ENCODE results near the gene FLNA. TPM values are rescaled to one million over a fixed set of nuclear protein-coding genes. Genes with fewer than 3 reads are reported as not detected.

Gene FLNA
- total and polyA plus RNA-seq, 2 donors (not counting 3 experiments of a cell fraction or from before 2014, with no cell fraction given): 658 to 1,474 TPM

DNA sequence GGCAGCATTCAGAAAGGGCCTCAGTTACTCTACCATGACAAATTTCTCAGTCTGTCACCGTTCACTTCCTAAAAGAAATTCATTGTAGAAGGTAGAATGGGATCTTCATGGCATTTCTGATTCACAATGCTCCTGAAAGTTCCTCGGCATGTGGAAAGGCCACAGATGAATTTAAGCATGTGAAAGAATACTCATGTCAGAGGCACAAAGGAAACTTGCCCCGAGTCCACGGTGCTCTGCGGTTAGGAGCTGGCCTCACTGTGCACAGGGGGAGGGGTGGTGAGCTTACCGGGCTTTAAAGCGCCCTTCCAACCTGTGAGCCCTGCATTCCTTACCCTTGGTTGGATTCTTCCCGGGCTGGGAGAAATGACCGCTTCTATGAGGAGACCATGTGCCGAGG lies 69.6 kb downstream of the FLNA start:
- intact Hi-C loops (cut with micrococcal nuclease) (no loop called here), dilution Hi-C loops (cut with MboI; ENCODE audit: extremely low pct_ligation_motif_present, low sequenced_read_pairs) (no loop called here)
- no peaks in the 10 kb centered on the region for H3K9me3 ChIP-seq (replicated peaks; ENCODE audit: control insufficient read depth, insufficient read depth, low read length)
- H3K9me1 ChIP-seq (replicated peaks; ENCODE audit: control insufficient read depth, extremely low read depth, insufficient read depth, low read length): no peaks in the 10 kb centered on the region
- H3K79me2 ChIP-seq (ENCODE audit: control insufficient read depth, insufficient read depth, low read length): no peaks in the 10 kb centered on the region
- no peak overlapping the region for H3K27ac ChIP-seq (ENCODE audit: insufficient read depth, low read depth, low read length)
- no peak overlapping the region for H2AFZ ChIP-seq (ENCODE audit: low read depth, low read length)
- H3K9ac ChIP-seq (replicated peaks; ENCODE audit: extremely low read depth, insufficient read depth, low read length): no peak overlapping the region
- H3K36me3 ChIP-seq (ENCODE audit: control insufficient read depth in 2 of 2, extremely low read depth in 1 of 2, insufficient read depth in 2 of 2, low read length in 2 of 2): no peaks in the 10 kb centered on the region
- TF ChIP-seq, protein P1, sequence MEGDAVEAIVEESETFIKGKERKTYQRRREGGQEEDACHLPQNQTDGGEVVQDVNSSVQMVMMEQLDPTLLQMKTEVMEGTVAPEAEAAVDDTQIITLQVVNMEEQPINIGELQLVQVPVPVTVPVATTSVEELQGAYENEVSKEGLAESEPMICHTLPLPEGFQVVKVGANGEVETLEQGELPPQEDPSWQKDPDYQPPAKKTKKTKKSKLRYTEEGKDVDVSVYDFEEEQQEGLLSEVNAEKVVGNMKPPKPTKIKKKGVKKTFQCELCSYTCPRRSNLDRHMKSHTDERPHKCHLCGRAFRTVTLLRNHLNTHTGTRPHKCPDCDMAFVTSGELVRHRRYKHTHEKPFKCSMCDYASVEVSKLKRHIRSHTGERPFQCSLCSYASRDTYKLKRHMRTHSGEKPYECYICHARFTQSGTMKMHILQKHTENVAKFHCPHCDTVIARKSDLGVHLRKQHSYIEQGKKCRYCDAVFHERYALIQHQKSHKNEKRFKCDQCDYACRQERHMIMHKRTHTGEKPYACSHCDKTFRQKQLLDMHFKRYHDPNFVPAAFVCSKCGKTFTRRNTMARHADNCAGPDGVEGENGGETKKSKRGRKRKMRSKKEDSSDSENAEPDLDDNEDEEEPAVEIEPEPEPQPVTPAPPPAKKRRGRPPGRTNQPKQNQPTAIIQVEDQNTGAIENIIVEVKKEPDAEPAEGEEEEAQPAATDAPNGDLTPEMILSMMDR (IDR thresholded peaks at IDR 0.05; ENCODE audit: extremely low read depth in 1 of 2, insufficient read depth in 1 of 2, low read depth in 1 of 2, low read length in 2 of 2): no peak
- TF ChIP-seq EZH2 (IDR thresholded peaks at IDR 0.05; ENCODE audit: borderline replicate concordance, low read depth, low read length, severe bottlenecking) (no peak), JUN (IDR thresholded peaks at IDR 0.05; ENCODE audit: borderline replicate concordance, insufficient read depth, insufficient read length, low read depth) (no peak), POLR2A (IDR thresholded peaks at IDR 0.05; ENCODE audit: low read depth, low read length) (no peak), MYC (IDR thresholded peaks at IDR 0.05; ENCODE audit: low read depth, low read length) (no peak), FOS (IDR thresholded peaks at IDR 0.05; ENCODE audit: borderline replicate concordance, insufficient read depth, low read length) (no peak), POLR2AphosphoS5 (IDR thresholded peaks at IDR 0.05; ENCODE audit: insufficient read depth, low read depth, low read length) (no peak), GATA2 (IDR thresholded peaks at IDR 0.05; ENCODE audit: insufficient read depth, insufficient read length, low read depth, low read length) (no peak)
- TF ChIP-seq, protein P2, sequence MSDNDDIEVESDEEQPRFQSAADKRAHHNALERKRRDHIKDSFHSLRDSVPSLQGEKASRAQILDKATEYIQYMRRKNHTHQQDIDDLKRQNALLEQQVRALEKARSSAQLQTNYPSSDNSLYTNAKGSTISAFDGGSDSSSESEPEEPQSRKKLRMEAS (IDR thresholded peaks at IDR 0.05; ENCODE audit: insufficient read depth, insufficient read length): no peak
- ChIA-PET CTCF (interaction anchor here (1.0 kb wide), 1 partner anchor 168 kb away, joined by 4 read pairs; no protein-coding TSS in a partner anchor), POLR2A (no interaction called here)
- no peak for DNase-seq (ENCODE audit: low read depth, low spot score)
- no peak overlapping the region for H3K4me3 ChIP-seq (replicated peaks in 1 of 3; ENCODE audit: insufficient read depth in 1 of 3, low read depth in 1 of 3, low read length in 3 of 3)
- H4K20me1 ChIP-seq (replicated peaks; ENCODE audit: control insufficient read depth, extremely low read depth, insufficient read depth, low read length): no peaks in the 10 kb centered on the region
- no peaks in the 10 kb centered on the region for H3K4me1 ChIP-seq (ENCODE audit: control insufficient read depth, extremely low read depth, insufficient read depth, low read length)
- BruUV-seq (replicated peaks): no TSS peak
- H3K4me2 ChIP-seq (ENCODE audit: insufficient read depth, low read length): no peak overlapping the region
- no peaks in the 10 kb centered on the region for H3K27me3 ChIP-seq (ENCODE audit: control insufficient read depth in 2 of 2, insufficient read depth in 2 of 2, low read length in 2 of 2)
- peak; percentile 52 for FAIRE-seq
